ENCODE measurements around the gene SLC19A1.

The SLC19A1 gene

DNA sequence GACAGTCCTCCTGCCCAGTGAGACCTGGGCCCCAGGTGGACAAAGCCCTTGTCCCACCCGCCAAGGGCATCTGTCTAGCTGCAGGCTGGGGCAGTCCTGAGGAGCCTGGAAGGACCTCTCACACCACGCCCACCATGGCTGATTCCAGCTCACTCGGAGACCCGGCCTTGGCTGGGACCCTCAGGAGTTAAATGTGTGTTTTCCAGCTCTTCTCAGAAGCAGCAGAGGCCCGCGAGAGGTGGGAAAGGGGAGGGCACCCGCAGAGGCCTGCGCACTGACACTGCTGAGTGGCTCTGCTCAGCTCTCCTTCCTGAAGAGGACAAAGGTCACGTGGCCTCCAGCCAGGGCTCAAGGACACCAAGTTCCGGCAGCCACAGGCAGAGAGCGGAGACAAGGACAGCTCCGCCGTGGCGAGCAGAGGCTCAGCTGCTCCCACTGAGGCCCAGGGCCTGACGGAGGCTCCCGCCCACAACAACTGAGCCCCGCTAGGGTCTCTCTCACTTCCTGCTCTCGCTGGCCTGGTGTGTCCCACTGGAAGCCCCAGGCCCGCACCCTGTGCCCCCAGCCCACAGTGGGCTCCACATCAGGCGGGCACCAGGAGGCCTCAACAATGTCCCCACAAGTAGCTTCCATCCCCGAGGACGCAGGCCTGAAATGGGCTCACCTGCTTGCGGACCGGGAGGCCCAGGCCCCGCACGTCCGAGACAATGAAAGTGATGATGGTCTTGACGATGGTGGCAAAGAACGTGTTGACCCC lies 16.9 kb downstream of the SLC19A1 start:
- H3K4me2 ChIP-seq (ENCODE audit: low read depth, low read length): no peak overlapping the region
- no peaks in the 10 kb centered on the region for H3K79me2 ChIP-seq (ENCODE audit: low read length)
- no peak for DNase-seq
- H3K4me1 ChIP-seq (ENCODE audit: low read length): no peaks in the 10 kb centered on the region
- H3K36me3 ChIP-seq (replicated peaks; ENCODE audit: insufficient read depth, low read length): no peaks in the 10 kb centered on the region; the same call in none of the 2 replicates
- H3K9me2 ChIP-seq (replicated peaks; ENCODE audit: insufficient read depth, low read length): no peaks in the 10 kb centered on the region
- H3K9me3 ChIP-seq (replicated peaks; ENCODE audit: insufficient read depth, low read length): no peaks in the 10 kb centered on the region
- no peak for TF ChIP-seq CTCF (IDR thresholded peaks at IDR 0.05; ENCODE audit: low read length)
- no peak for TF ChIP-seq EZH2 (optimal IDR thresholded peaks at IDR 0.05; ENCODE audit: low read depth, low read length)
- no peak for TF ChIP-seq EZH2phosphoT487 (IDR thresholded peaks at IDR 0.05; ENCODE audit: low read length)
- H2AFZ ChIP-seq (ENCODE audit: low read length): no peak overlapping the region
- no peaks in the 10 kb centered on the region for H4K20me1 ChIP-seq (ENCODE audit: insufficient read depth, low read length)
- no peaks in the 10 kb centered on the region for H3K27me3 ChIP-seq (replicated peaks; ENCODE audit: insufficient read depth, low read length)
- H3K9ac ChIP-seq (ENCODE audit: low read length): no peak overlapping the region
- H3F3A ChIP-seq (ENCODE audit: insufficient read depth, low read length): no peaks in the 10 kb centered on the region
- no peak overlapping the region for H3K27ac ChIP-seq (ENCODE audit: low read length)
- H3K4me3 ChIP-seq (ENCODE audit: low read length): no peak overlapping the region

- H3K36me3 ChIP-seq (replicated peaks; ENCODE audit: insufficient read depth, low read length): no peaks in the 10 kb centered on the region; the same call in none of the 2 replicates
- H3K27ac ChIP-seq (ENCODE audit: low read length): no peak overlapping the region
- DNase-seq: no peak
- no peaks in the 10 kb centered on the region for H3F3A ChIP-seq (ENCODE audit: insufficient read depth, low read length)
- H3K4me3 ChIP-seq (ENCODE audit: low read length): no peak overlapping the region
- no peaks in the 10 kb centered on the region for H3K9me2 ChIP-seq (replicated peaks; ENCODE audit: insufficient read depth, low read length)
- H4K20me1 ChIP-seq (ENCODE audit: insufficient read depth, low read length): no peaks in the 10 kb centered on the region
- no peak overlapping the region for H3K4me2 ChIP-seq (ENCODE audit: low read depth, low read length)
- no peak overlapping the region for H3K9ac ChIP-seq (ENCODE audit: low read length)
- no peaks in the 10 kb centered on the region for H3K9me3 ChIP-seq (replicated peaks; ENCODE audit: insufficient read depth, low read length)
- TF ChIP-seq EZH2 (optimal IDR thresholded peaks at IDR 0.05; ENCODE audit: low read depth, low read length) (no peak), CTCF (IDR thresholded peaks at IDR 0.05; ENCODE audit: low read length) (no peak), EZH2phosphoT487 (IDR thresholded peaks at IDR 0.05; ENCODE audit: low read length) (no peak)
- no peaks in the 10 kb centered on the region for H3K27me3 ChIP-seq (replicated peaks; ENCODE audit: insufficient read depth, low read length)
- H2AFZ ChIP-seq (ENCODE audit: low read length): no peak overlapping the region
- H3K4me1 ChIP-seq (ENCODE audit: low read length): no peaks in the 10 kb centered on the region
- no peaks in the 10 kb centered on the region for H3K79me2 ChIP-seq (ENCODE audit: low read length)
Observed at GRCh38 chr21:45524756-45525152, 17.5 kb downstream of the SLC19A1 start.

- no peak overlapping the region for H3K9ac ChIP-seq (ENCODE audit: low read length)
- 0 out of 2 replicates have a peak, but pooled peaks cover 9% of the 10 kb centered on the region for H3K79me2 ChIP-seq (ENCODE audit: low read length)
- H3K27me3 ChIP-seq (replicated peaks; ENCODE audit: insufficient read depth, low read length): no peaks in the 10 kb centered on the region
- H3K4me3 ChIP-seq (ENCODE audit: low read length): no peak overlapping the region
- H3F3A ChIP-seq (ENCODE audit: insufficient read depth, low read length): no peaks in the 10 kb centered on the region
- no peaks in the 10 kb centered on the region for H4K20me1 ChIP-seq (ENCODE audit: insufficient read depth, low read length)
- TF ChIP-seq EZH2phosphoT487 (IDR thresholded peaks at IDR 0.05; ENCODE audit: low read length) (no peak), CTCF (IDR thresholded peaks at IDR 0.05; ENCODE audit: low read length) (no peak), EZH2 (optimal IDR thresholded peaks at IDR 0.05; ENCODE audit: low read depth, low read length) (no peak)
- H3K4me2 ChIP-seq (ENCODE audit: low read depth, low read length): no peak overlapping the region
- H3K4me1 ChIP-seq (ENCODE audit: low read length): no peaks in the 10 kb centered on the region
- no peaks in the 10 kb centered on the region; the same call in none of the 2 replicates for H3K36me3 ChIP-seq (replicated peaks; ENCODE audit: insufficient read depth, low read length)
- H3K9me3 ChIP-seq (replicated peaks; ENCODE audit: insufficient read depth, low read length): no peaks in the 10 kb centered on the region
- no peaks in the 10 kb centered on the region for H3K9me2 ChIP-seq (replicated peaks; ENCODE audit: insufficient read depth, low read length)
- no peak for DNase-seq
- no peak overlapping the region for H3K27ac ChIP-seq (ENCODE audit: low read length)
- no peak overlapping the region for H2AFZ ChIP-seq (ENCODE audit: low read length)
Observed at GRCh38 chr21:45523411-45524101, 18.7 kb downstream of the SLC19A1 start.

Data from MM.1S (cell line).